ENCODE results near the gene SLC25A51. TPM values are rescaled to one million over a fixed set of nuclear protein-coding genes. Genes with fewer than 3 reads are reported as not detected.

SLC25A51 gene
- total RNA-seq, 2 donors from 2014 or later: 30.3 to 32.4 TPM

DNA sequence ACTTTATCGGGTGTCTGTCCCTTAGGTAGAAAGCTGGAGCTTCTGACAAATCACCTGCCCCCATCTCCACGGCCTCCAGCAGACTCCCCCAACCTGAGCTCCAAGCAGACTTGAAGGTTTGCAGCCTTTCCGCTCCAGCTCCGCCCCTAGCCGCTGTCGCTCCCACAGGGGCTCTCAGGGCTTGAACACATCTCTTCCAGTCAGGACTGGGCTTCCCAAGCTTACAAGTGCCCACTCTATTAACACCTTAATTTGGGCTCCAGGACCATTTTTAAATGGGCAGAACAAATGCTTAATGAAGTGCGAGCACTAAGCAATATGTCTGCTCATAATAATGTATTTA lies 17.2 kb upstream of the SLC25A51 start:
- Mint-ChIP-seq H3K9me3 (no peaks in the 10 kb centered on the region), H3K27me3 (ENCODE audit: low read depth) (no peaks in the 10 kb centered on the region), H3K27ac (no peak overlapping the region), H3K4me1 (ENCODE audit: low read depth) (no peaks in the 10 kb centered on the region), H3K4me3 (no peak overlapping the region), H3K36me3 (ENCODE audit: insufficient read depth in 2 of 2) (no peaks in the 10 kb centered on the region)
- DNase-seq: no peak
- ATAC-seq (replicated peaks in 1 of 2): no peak

DNA sequence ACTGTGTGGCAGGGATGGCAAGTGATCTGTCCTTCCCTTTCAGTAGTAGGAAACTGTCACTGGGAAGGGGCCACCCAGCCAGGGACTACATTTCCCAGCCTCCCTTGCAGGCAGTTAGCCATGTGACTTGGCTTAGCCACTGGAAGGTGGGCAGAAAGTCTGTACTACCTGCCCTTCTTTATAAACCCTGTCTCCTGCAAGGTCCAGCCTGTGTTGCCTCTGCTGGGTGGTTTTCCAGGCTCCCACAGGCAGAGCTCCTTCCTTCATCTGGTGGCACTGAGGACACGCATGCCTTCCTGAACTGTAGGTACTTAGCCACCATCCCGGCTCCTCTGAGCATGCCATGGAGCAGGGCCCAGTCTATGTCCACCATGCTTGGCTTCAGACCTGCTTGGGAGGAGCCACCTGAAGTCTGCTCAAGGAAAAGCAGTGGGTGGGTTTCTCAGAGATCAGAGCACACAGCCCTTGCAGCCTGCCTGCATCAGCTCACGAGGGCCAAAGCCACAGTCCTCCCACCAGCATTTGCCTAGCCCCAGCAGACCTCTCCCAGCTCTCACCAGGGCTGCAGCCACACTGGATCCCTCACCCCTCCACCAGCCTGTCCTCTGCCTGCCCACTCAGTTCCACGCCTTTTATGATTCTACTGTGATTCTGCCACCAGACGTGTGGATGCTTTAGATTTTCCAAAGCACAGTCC lies 16.7 kb upstream of the SLC25A51 start:
- H3K4me3 Mint-ChIP-seq: no peak overlapping the region
- H3K9me3 Mint-ChIP-seq: no peaks in the 10 kb centered on the region
- H3K27ac Mint-ChIP-seq: no peak overlapping the region
- no peak for DNase-seq
- ATAC-seq (replicated peaks in 1 of 2): peak; percentile 46 to 48
- no peaks in the 10 kb centered on the region for H3K27me3 Mint-ChIP-seq (ENCODE audit: low read depth)
- H3K4me1 Mint-ChIP-seq (ENCODE audit: low read depth): no peaks in the 10 kb centered on the region
- H3K36me3 Mint-ChIP-seq (ENCODE audit: insufficient read depth in 2 of 2): no peaks in the 10 kb centered on the region

DNA sequence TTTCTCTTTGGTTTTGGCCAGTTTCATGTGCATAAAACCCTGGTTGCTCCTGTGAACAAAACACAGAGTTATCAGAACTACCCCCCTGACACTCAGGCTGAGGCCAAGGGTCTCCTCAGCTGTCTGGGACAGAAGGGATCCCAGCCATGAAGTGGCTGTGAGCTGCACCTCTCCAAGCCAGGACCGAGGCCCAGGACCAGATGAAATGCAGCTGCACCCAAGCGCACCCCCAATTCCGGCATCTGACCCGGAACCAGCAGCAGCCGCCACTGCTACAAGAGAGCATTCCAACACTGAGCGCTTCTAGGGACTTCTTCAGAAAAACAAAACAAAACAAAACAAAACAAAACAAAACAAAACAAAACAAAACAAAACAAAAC lies 16.0 kb upstream of the SLC25A51 start:
- Mint-ChIP-seq H3K4me1 (ENCODE audit: low read depth) (no peaks in the 10 kb centered on the region), H3K27me3 (ENCODE audit: low read depth) (no peaks in the 10 kb centered on the region), H3K36me3 (ENCODE audit: insufficient read depth in 2 of 2) (no peaks in the 10 kb centered on the region), H3K9me3 (no peaks in the 10 kb centered on the region), H3K4me3 (no peak overlapping the region), H3K27ac (no peak overlapping the region)
- ATAC-seq (replicated peaks in 1 of 2) (no peak), DNase-seq (no peak)

DNA sequence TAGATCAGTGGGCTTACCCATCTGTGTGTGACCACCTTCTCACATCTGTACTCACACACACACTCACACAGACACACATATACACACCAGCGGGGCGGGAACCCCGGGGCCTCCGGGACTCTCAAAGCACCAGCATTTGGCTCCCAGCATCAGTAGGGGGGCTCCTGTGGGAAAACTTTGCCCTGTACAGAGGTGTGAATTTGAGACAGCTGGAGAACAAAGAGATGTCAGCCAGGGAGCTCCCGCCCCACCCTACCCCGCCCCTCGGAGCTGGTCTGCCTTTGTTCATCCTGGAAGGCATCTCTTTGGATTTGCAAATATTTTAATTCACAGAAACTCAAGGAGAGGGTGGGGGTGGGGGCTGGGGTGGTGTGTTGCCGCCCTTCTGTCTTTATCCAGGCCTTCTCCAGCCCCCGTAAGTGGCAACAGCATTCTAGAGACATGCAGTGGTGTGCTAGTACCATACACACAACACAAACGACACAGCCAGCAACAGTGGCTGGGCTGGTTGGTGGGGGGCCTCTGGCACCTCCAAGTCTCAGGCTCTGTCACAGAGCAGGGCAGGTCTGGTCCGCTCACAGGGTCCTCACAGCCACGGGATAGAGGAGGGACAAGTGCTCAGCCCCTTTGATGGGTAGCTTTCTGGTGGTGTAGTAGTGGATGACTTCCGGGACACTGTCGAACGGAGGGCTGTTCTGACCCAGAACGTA lies 15.5 kb upstream of the SLC25A51 start:
- DNase-seq (no peak), ATAC-seq (replicated peaks in 1 of 2) (no peak)
- Mint-ChIP-seq H3K4me3 (no peak overlapping the region), H3K27ac (no peak overlapping the region), H3K4me1 (ENCODE audit: low read depth) (no peaks in the 10 kb centered on the region), H3K9me3 (no peaks in the 10 kb centered on the region), H3K27me3 (ENCODE audit: low read depth) (no peaks in the 10 kb centered on the region), H3K36me3 (ENCODE audit: insufficient read depth in 2 of 2) (no peaks in the 10 kb centered on the region)

DNA sequence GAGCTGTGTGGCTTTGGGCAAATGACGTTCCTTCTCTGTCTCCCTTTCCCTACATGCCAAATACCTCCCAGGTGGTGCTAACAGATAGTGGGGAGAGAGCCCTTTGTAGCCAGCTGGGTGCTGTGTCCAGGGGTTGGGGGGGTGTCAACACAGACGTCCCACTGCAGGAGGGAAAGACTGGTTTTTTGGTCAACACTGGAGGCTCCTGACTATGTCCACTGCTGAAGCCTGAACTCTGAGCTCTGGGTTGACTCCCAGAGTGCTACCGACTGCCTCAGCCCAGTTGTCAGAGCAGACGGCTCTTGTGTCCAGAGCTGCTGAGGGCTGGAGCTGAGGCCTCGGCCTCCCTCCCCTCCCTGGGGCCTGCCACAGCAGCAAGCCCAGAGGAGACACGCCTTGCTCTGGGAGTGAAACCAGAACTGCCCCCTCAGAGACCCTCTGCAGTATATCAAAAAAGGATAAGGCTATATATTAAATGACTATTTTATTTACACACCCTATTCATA lies 14.8 kb upstream of the SLC25A51 start:
- H3K36me3 Mint-ChIP-seq (ENCODE audit: insufficient read depth in 2 of 2): no peaks in the 10 kb centered on the region
- H3K27ac Mint-ChIP-seq: no peak overlapping the region
- no peak overlapping the region for H3K4me3 Mint-ChIP-seq
- DNase-seq (no peak), ATAC-seq (replicated peaks in 1 of 2) (no peak)
- H3K27me3 Mint-ChIP-seq (ENCODE audit: low read depth): no peaks in the 10 kb centered on the region
- peaks cover under 1% of the 10 kb centered on the region for H3K4me1 Mint-ChIP-seq (ENCODE audit: low read depth)
- no peaks in the 10 kb centered on the region for H3K9me3 Mint-ChIP-seq

DNA sequence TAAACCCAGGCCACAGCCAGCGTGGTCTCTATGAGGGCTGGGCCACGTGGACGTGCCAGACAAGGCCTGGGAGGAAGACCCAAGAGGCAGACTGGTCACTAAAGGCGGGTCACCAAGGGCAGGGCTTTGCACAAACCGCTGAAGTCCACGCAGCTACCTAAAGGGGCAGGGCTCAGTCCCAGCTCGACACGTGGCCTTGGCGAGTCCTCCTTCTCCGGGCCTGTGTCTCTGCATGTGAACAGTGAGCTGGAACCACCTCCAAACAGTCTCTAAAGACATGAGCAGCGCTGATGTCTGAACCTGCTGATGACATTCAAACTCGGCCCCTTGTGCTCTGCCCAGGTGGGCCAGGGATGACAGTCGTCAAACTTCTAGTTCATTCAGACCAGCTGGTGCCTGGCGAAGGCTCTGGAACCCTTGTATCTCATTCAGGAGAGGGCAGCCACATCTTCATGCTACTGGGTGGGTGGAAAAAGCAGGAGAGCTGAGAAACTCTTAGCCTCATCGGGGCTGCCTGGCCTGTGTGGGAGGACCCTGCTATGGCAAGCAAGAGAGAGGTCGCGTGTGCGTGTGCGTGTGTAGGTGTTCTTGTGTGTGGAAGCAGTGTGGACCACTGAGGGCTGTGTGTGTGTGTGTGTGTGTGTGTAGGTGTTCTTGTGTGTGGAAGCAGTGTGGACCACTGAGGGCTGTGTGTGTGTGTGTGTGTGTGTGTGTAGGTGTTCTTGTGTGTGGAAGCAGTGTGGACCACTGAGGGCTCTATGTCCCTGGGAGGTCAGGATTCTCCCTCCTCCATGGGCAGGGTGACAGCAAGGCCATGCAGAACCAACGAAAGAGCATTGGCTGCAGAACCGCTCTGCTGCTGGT lies 14.1 kb upstream of the SLC25A51 start:
- DNase-seq (no peak), ATAC-seq (replicated peaks in 1 of 2) (no peak)
- H3K9me3 Mint-ChIP-seq: no peaks in the 10 kb centered on the region
- H3K27ac Mint-ChIP-seq: no peak overlapping the region
- H3K4me1 Mint-ChIP-seq (ENCODE audit: low read depth): peaks cover 6% of the 10 kb centered on the region
- H3K36me3 Mint-ChIP-seq (ENCODE audit: insufficient read depth in 2 of 2): no peaks in the 10 kb centered on the region
- no peak overlapping the region for H3K4me3 Mint-ChIP-seq
- no peaks in the 10 kb centered on the region for H3K27me3 Mint-ChIP-seq (ENCODE audit: low read depth)

DNA sequence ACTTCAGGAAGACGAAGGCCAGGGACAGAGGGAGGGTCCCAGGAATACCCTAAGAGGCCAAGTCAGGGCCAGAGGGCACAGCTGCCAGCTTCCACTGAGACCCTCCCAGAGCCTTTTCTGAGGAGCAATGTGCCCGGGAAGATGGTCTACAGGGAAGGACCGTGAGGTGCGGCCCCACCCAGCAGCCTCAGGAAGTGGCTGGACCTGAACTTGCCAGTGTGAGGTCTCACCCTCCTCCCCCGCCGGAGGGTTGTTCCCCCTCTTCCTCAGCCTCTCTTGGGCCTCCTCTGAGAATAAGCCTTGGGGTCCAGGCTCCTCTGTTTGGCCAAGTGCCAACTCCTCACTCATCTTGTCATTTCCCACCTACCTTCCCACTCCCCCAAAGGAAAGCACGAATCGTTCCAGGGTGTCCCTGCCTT lies 13.4 kb upstream of the SLC25A51 start:
- DNase-seq (no peak), ATAC-seq (replicated peaks in 1 of 2) (no peak)
- H3K4me1 Mint-ChIP-seq (ENCODE audit: low read depth): peaks cover 6% of the 10 kb centered on the region
- H3K36me3 Mint-ChIP-seq (ENCODE audit: insufficient read depth in 2 of 2): no peaks in the 10 kb centered on the region
- H3K4me3 Mint-ChIP-seq: no peak overlapping the region
- no peaks in the 10 kb centered on the region for H3K27me3 Mint-ChIP-seq (ENCODE audit: low read depth)
- H3K27ac Mint-ChIP-seq: no peak overlapping the region
- H3K9me3 Mint-ChIP-seq: no peaks in the 10 kb centered on the region

DNA sequence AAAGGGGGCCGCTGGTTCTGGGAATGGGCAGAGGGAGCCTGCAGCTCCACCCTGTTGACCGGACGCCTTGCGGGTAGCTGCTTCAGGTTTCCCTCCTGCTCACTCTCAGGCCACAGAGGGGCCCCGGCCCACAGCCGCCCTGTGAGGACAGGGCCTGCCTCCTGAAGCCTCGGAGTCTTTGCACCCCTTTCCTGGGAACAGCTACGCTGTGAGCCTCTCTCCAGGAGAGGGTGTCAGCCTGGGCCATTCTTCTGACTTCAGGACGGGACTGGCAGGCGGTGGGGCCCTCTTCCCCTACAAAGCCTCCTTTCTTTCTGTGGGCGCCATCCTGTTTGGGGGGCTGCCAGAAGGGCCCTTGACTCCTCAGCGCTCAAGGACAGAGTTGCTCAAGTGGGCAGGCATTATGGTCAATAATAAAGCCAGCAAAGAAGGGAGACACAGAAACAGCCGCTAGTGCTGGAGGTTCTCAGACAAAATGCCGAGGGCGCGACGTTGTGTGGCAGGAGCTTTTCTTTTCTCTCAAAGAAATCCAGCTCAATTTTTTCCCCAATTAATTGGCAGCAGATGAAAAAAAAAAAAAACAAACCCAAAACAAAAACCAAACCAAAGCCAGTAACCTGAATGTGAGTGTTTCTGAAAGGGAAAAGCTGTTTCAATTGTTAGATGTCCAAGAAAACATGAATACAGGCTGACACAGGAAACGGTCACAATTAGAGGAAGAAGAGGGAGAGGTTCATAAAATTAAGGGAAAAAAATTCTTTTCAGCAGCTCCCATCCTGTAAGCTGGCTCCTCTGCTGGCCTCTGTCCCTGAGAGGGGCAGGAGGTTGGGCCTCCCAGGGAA lies 12.8 kb upstream of the SLC25A51 start:
- DNase-seq (no peak), ATAC-seq (replicated peaks in 1 of 2) (no peak)
- H3K36me3 Mint-ChIP-seq (ENCODE audit: insufficient read depth in 2 of 2): no peaks in the 10 kb centered on the region
- H3K4me1 Mint-ChIP-seq (ENCODE audit: low read depth): peaks cover 6% of the 10 kb centered on the region
- no peaks in the 10 kb centered on the region for H3K27me3 Mint-ChIP-seq (ENCODE audit: low read depth)
- no peak overlapping the region for H3K27ac Mint-ChIP-seq
- no peak overlapping the region for H3K4me3 Mint-ChIP-seq
- no peaks in the 10 kb centered on the region for H3K9me3 Mint-ChIP-seq

DNA sequence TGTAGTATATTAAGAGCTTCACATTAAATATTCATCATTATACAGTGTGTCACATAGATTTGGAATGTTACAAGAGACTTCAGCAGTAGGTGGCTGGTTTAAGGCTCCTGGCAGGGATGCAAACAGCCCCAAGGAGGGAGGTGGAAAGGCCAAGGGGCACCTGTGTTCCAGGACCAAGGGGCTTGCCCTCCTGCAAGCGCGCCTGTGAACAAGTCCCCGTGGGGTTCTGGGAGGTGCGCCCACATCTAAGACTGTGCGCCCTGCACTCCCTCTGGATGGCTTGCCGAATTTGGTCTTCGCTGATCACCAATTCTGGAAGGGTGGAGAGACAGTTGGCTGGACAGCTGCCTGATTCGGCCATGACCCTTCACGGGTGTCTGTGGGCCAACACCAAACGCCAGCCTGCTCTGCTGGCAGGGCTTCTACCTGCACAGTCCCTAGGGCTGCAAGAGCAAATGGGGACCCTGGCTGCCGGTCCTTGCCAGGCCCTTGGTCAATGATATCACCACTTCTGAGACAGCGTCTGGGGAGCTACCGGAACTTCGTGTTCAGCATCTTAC lies 12.1 kb upstream of the SLC25A51 start:
- DNase-seq: no peak
- no peak overlapping the region for H3K4me3 Mint-ChIP-seq
- H3K27ac Mint-ChIP-seq: no peak overlapping the region
- no peaks in the 10 kb centered on the region for H3K27me3 Mint-ChIP-seq (ENCODE audit: low read depth)
- no peak for ATAC-seq (replicated peaks in 1 of 2)
- H3K9me3 Mint-ChIP-seq: no peaks in the 10 kb centered on the region
- H3K4me1 Mint-ChIP-seq (ENCODE audit: low read depth): peaks cover 6% of the 10 kb centered on the region
- H3K36me3 Mint-ChIP-seq (ENCODE audit: insufficient read depth in 2 of 2): no peaks in the 10 kb centered on the region

DNA sequence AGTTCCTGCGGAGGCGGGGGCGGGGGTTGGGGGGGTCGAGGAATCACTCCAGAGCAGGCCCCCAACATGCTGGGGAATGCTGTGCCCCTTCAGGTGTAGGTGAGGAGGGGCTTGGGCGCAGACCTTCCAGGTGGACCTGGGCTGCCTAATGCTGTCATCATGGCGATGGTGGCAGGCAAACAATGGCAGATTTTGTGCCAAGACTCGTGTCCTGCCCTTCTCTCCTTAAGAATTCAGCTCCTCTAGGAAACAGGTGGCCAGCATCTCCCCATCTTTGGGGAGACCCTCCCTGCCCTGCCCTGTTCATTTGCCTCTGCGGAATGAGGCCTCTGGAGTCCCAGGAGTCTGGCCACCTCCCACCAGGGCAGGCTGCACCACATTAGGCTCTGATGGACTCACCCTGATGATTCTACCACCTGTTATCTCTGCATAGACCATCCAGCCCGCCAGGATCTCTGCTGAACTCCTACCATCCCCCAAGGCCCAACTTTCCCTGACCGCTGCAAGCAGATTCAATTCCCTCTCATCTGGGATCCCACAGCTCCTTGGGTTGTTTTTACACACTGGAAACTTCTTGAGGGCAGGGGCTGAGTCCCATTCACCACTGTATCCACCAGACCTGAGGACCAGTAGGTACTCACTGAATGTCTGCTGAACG lies 10.9 kb upstream of the SLC25A51 start:
- Mint-ChIP-seq H3K4me3 (no peak overlapping the region), H3K27ac (no peak overlapping the region), H3K36me3 (ENCODE audit: insufficient read depth in 2 of 2) (no peaks in the 10 kb centered on the region), H3K9me3 (no peaks in the 10 kb centered on the region), H3K4me1 (ENCODE audit: low read depth) (peaks cover 6% of the 10 kb centered on the region), H3K27me3 (ENCODE audit: low read depth) (no peaks in the 10 kb centered on the region)
- ATAC-seq (replicated peaks in 1 of 2) (no peak), DNase-seq (no peak)

DNA sequence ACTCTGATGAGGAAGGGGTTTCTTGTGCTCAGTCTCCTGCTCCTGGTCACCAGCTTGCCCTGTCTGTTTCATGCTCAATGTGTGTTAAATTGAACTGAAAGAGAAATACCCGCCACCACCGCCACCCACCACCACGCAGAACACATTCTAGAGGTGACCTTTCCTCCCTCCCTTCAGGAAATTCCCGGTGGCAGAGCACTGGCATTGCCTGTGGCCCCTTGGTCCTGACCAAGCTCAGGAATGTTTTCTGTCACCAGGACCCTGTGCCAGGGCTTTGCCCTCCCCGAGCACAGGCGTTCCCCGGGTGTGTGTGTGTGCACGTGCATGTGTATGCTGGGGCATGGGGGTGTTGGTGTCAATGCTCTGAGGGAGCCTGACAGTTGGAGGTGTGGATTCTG lies 10.2 kb upstream of the SLC25A51 start:
- Mint-ChIP-seq H3K4me1 (ENCODE audit: low read depth) (peaks cover 6% of the 10 kb centered on the region), H3K9me3 (no peaks in the 10 kb centered on the region), H3K4me3 (no peak overlapping the region), H3K36me3 (ENCODE audit: insufficient read depth in 2 of 2) (no peaks in the 10 kb centered on the region), H3K27me3 (ENCODE audit: low read depth) (no peaks in the 10 kb centered on the region), H3K27ac (no peak overlapping the region)
- ATAC-seq (replicated peaks in 1 of 2): no peak
- DNase-seq: no peak

DNA sequence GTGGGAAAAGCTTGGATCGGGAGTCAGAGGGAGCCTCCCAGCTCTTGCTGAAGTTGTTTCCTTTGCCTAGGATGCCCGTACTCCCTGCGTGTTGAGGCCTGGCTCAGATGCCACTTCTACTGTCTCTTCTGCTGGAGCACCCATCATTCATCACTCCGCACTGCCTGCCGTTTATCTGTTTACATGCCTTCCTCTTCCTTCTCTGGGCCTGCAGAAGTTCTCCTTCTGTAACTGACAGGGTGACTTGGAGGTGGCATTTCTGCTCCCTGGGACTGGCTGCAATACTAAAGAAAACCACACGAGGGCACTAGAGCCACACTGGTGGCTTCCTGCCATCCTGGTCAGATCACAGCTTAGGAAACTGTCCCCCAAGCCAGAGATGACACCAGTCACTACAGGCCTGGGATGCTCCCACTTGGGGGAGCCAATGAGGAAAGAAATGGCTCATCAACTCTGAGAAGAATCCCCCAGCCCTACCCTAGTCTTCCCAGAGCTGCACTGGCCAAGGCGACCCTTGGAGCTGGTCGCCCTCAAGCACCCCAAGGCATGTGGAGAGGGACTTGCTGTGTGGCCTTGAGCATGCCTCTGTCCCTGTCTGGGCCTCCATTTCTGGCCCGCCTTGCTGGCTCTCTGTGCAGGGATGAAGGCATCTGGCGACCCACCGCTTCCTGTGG lies 9.7 kb upstream of the SLC25A51 start:
- no peaks in the 10 kb centered on the region for H3K27me3 Mint-ChIP-seq (ENCODE audit: low read depth)
- peaks cover 6% of the 10 kb centered on the region for H3K4me1 Mint-ChIP-seq (ENCODE audit: low read depth)
- ATAC-seq (replicated peaks in 1 of 2) (peak; percentile 82), DNase-seq (peak; percentile 78 to 86)
- H3K36me3 Mint-ChIP-seq (ENCODE audit: insufficient read depth in 2 of 2): no peaks in the 10 kb centered on the region
- no peak overlapping the region for H3K4me3 Mint-ChIP-seq
- H3K9me3 Mint-ChIP-seq: no peaks in the 10 kb centered on the region
- H3K27ac Mint-ChIP-seq: no peak overlapping the region

Measured in activated T-cell treated with anti-CD3 and anti-CD28 coated beads, Interleukin-2, amount 50 U/mL, for 72 hours (primary cell).